H9 (cell line): ENCODE data around the gene RBM5. TPM values are rescaled to one million over a fixed set of nuclear protein-coding genes. Genes with fewer than 3 reads are reported as not detected.

ENCODE experiments used
- DNase-seq: peaks from one replicate; pipeline ENCODE4 v3.0.0-alpha.2; 2017
- H2AFZ ChIP-seq: one replicate; pipeline ENCODE4 v1.6.1; 2013; ENCODE audit warnings: mild to moderate bottlenecking, low read length, control low read depth, moderate library complexity
- H2AK5ac ChIP-seq: 2 replicates; pipeline ENCODE4 v1.6.1; 2013; ENCODE audit warnings: low read length, control low read depth, mixed read lengths; ENCODE audit not compliant: insufficient read length
- H2BK120ac ChIP-seq: one replicate; pipeline ENCODE4 v1.6.1; 2013; ENCODE audit warnings: low read depth, mild to moderate bottlenecking, low read length, control low read depth, inconsistent platforms; ENCODE audit not compliant: poor library complexity, severe bottlenecking
- H2BK12ac ChIP-seq: 2 replicates; pipeline ENCODE4 v1.6.1; 2013; ENCODE audit warnings: low read length, control low read depth, mixed read lengths, low read depth; ENCODE audit not compliant: insufficient read length
- H2BK15ac ChIP-seq: 2 replicates; pipeline ENCODE4 v1.6.1; 2013; ENCODE audit warnings: low read depth, low read length, control low read depth
- H2BK20ac ChIP-seq: one replicate; pipeline ENCODE4 v1.6.1; 2013; ENCODE audit warnings: low read depth, mild to moderate bottlenecking, low read length, control low read depth, inconsistent platforms; ENCODE audit not compliant: poor library complexity, severe bottlenecking
- H2BK5ac ChIP-seq: 2 replicates; pipeline ENCODE4 v1.6.1; 2013; ENCODE audit warnings: low read length, control low read depth, mixed read lengths; ENCODE audit not compliant: insufficient read length
- H3K14ac ChIP-seq: 2 replicates; pipeline ENCODE4 v1.6.1; 2013; ENCODE audit warnings: low read length, control low read depth; ENCODE audit not compliant: insufficient read depth
- H3K18ac ChIP-seq: 2 replicates; pipeline ENCODE4 v1.6.1; 2013; ENCODE audit warnings: low read depth, mild to moderate bottlenecking, mixed read lengths, low read length, control low read depth; ENCODE audit not compliant: insufficient read length
- H3K23ac ChIP-seq: 2 replicates; pipeline ENCODE4 v1.6.1; 2013; ENCODE audit warnings: low read length, control low read depth, mixed read lengths, low read depth; ENCODE audit not compliant: insufficient read length
- H3K23me2 ChIP-seq: 2 replicates; pipeline ENCODE4 v1.6.1; 2013; ENCODE audit warnings: low read depth, mild to moderate bottlenecking, mixed read lengths, low read length, control low read depth; ENCODE audit not compliant: insufficient read length, poor library complexity, severe bottlenecking
- H3K27ac ChIP-seq: 2 replicates; pipeline ENCODE4 v1.5.1; 2013; ENCODE audit warnings: low read length, control low read depth, mixed read lengths, low read depth; ENCODE audit not compliant: insufficient read length
- H3K27me3 ChIP-seq: 2 replicates; pipeline ENCODE4 v1.6.1; 2013; ENCODE audit warnings: low read length, control low read depth, inconsistent platforms; ENCODE audit not compliant: insufficient read depth
- H3K4ac ChIP-seq: 2 replicates; pipeline ENCODE4 v1.6.1; 2013; ENCODE audit warnings: low read depth, mild to moderate bottlenecking, control low read depth, inconsistent platforms, low read length, moderate library complexity
- H3K4me1 ChIP-seq: 2 replicates; pipeline ENCODE4 v1.6.1; 2013; ENCODE audit warnings: low read length, control low read depth, inconsistent platforms; ENCODE audit not compliant: insufficient read depth
- H3K4me2 ChIP-seq: 2 replicates; pipeline ENCODE4 v1.6.1; 2013; ENCODE audit warnings: low read length, control low read depth, mixed read lengths; ENCODE audit not compliant: insufficient read length, insufficient read depth
- H3K56ac ChIP-seq: 2 replicates; pipeline ENCODE4 v1.6.1; 2013; ENCODE audit warnings: low read depth, mild to moderate bottlenecking, mixed read lengths, low read length, control low read depth; ENCODE audit not compliant: insufficient read length
- H3K79me1 ChIP-seq: 2 replicates; pipeline ENCODE4 v1.6.1; 2013; ENCODE audit warnings: low read depth, mild to moderate bottlenecking, moderate library complexity, low read length, control low read depth, inconsistent platforms; ENCODE audit not compliant: insufficient read depth, poor library complexity, severe bottlenecking
- H3K79me2 ChIP-seq: 2 replicates; pipeline ENCODE4 v1.6.1; 2013; ENCODE audit warnings: low read length, control low read depth, inconsistent platforms; ENCODE audit not compliant: insufficient read depth
- H3K9ac ChIP-seq: 2 replicates; pipeline ENCODE4 v1.6.1; 2013; ENCODE audit warnings: low read length, control low read depth, mixed read lengths; ENCODE audit not compliant: insufficient read length; ENCODE audit errors: extremely low read depth
- H3K9me3 ChIP-seq: one replicate; pipeline ENCODE4 v1.6.1; 2013; ENCODE audit warnings: low read depth, low read length, inconsistent platforms; ENCODE audit not compliant: control insufficient read depth
- H3T11ph ChIP-seq: one replicate; pipeline ENCODE4 v1.6.1; 2013; ENCODE audit warnings: mild to moderate bottlenecking, low read length, control low read depth, inconsistent platforms
- H4K20me1 ChIP-seq: one replicate; pipeline ENCODE4 v1.6.1; 2013; ENCODE audit not compliant: control insufficient read depth, insufficient read length, insufficient read depth
- H4K5ac ChIP-seq: 2 replicates; pipeline ENCODE4 v1.6.1; 2013; ENCODE audit warnings: low read depth, mild to moderate bottlenecking, mixed read lengths, low read length, control low read depth; ENCODE audit not compliant: insufficient read length
- H4K8ac ChIP-seq: replicated peaks from 2 replicates; pipeline ENCODE4 v1.6.1; 2013; ENCODE audit warnings: low read length, control low read depth, mixed read lengths, low read depth; ENCODE audit not compliant: insufficient read length
- H4K91ac ChIP-seq: 2 replicates; pipeline ENCODE4 v1.6.1; 2013; ENCODE audit warnings: low read depth, mild to moderate bottlenecking, moderate library complexity, mixed read lengths, low read length, control low read depth; ENCODE audit not compliant: insufficient read length
- H3K27ac Mint-ChIP-seq, 3 experiments: 2 replicates in 2 of 3; 3 replicates in 1 of 3; pipeline ENCODE4 v1.8.0; 2020 to 2021; ENCODE audit warnings: mixed read lengths in 3 of 3, mild to moderate bottlenecking in 1 of 3, moderate library complexity in 1 of 3
- H3K27me3 Mint-ChIP-seq: 2 replicates; pipeline ENCODE4 v1.8.0; 2021; ENCODE audit warnings: low read depth, mild to moderate bottlenecking, moderate library complexity, mixed read lengths
- H3K36me3 Mint-ChIP-seq, 3 experiments: 2 replicates in 2 of 3; 3 replicates in 1 of 3; pipeline ENCODE4 v1.8.0; 2020 to 2021; ENCODE audit warnings: low read depth in 3 of 3, mixed read lengths in 3 of 3; ENCODE audit not compliant: insufficient read depth in 1 of 3
- H3K4me1 Mint-ChIP-seq, 2 experiments: 2 replicates each; pipeline ENCODE4 v1.8.0; 2020; ENCODE audit warnings: mixed read lengths in 2 of 2
- H3K4me3 Mint-ChIP-seq, 2 experiments: 2 replicates in 1 of 2; 3 replicates in 1 of 2; pipeline ENCODE4 v1.8.0; 2020 to 2021; ENCODE audit warnings: mild to moderate bottlenecking in 2 of 2, mixed read lengths in 2 of 2, moderate library complexity in 1 of 2
- H3K9me3 Mint-ChIP-seq, 2 experiments: 2 replicates in 1 of 2; 3 replicates in 1 of 2; pipeline ENCODE4 v1.8.0; 2020; ENCODE audit warnings: mild to moderate bottlenecking in 2 of 2, mixed read lengths in 2 of 2, moderate library complexity in 1 of 2
- WGBS: extraction: QIAGEN DNeasy Blood & Tissue Kit; methylation state at CpG from one replicate; pipeline ENCODE4 v1.1.7; 2013; ENCODE audit warnings: missing lambda C conversion rate, low lambda C conversion rate, mixed read lengths; ENCODE audit not compliant: insufficient read length; ENCODE audit errors: extremely low coverage; 5-methylcytosine and 5-hydroxymethylcytosine counted together
- total RNA-seq: library from RNA; stranded (reverse); gene quantifications from 2 replicates; pipeline ENCODE4 v1.2.1, GENCODE V29; 2021
- TF ChIP-seq, protein P1 (sequence below): fragments of 200-600 bp; sonication (generic); conservative IDR thresholded peaks from 3 replicates; pipeline ENCODE4 v1.8.0; 2021; ENCODE audit warnings: antibody characterized with exemption, mild to moderate bottlenecking

RBM5 gene
- total RNA-seq, 1 experiment from 2014 or later: 123 TPM

DNA sequence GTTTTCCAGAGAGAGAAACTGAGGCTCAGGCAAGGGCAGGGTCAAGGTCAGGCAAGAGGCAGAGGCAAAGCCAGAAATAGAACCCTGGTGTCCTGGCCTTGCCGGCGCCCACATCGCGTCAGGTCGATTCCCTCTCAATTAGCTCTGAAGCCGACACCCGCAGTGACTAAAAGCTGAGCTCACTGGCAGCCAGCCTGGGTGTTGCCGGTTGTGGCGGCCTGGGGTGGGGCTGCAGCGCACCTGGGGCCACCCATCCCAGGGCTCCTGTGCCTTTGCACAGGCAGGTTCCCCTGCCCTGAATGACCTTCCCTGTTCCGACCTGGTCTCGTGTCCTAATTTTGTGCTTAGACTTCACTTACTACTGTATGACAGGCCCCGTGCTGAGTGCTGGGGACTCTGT lies 72.6 kb downstream of the RBM5 start:
- Histone ChIP-seq H2BK12ac (no peak overlapping the region), H3K9ac (no peak overlapping the region), H3K23me2 (peaks cover 8% of the 10 kb centered on the region), H2BK20ac (no peak overlapping the region), H4K8ac (no peak overlapping the region), H3T11ph (no peak overlapping the region), H3K14ac (no peak overlapping the region), H3K4ac (no peak overlapping the region), H2BK120ac (no peak overlapping the region), H3K23ac (no peak overlapping the region), H3K79me1 (peaks cover 2% of the 10 kb centered on the region), H3K9me3 (no peaks in the 10 kb centered on the region), H2AK5ac (no peak overlapping the region), H4K20me1 (no peaks in the 10 kb centered on the region), H3K79me2 (no peaks in the 10 kb centered on the region), H3K4me1 (peaks cover 6% of the 10 kb centered on the region), H2BK5ac (no peak overlapping the region), H4K91ac (no peak overlapping the region), H3K18ac (no peak overlapping the region), H2BK15ac (no peak overlapping the region), H2AFZ (no peak overlapping the region), H3K27me3 (no peaks in the 10 kb centered on the region), H3K56ac (no peak overlapping the region), H4K5ac (no peak overlapping the region), H3K4me2 (no peak overlapping the region), H3K27ac (no peak overlapping the region)
- DNase-seq: no peak
- peaks cover 16 to 41% (median 29%) of the 10 kb centered on the region in 3 experiments; a peak in 6 of 7 replicates for H3K36me3 Mint-ChIP-seq
- H3K4me3 Mint-ChIP-seq: no peak overlapping the region
- peaks cover 38 to 53% of the 10 kb centered on the region in 2 experiments for H3K4me1 Mint-ChIP-seq
- H3K9me3 Mint-ChIP-seq: no peaks in the 10 kb centered on the region
- H3K27ac Mint-ChIP-seq: no peak overlapping the region
- TF ChIP-seq, protein P1, sequence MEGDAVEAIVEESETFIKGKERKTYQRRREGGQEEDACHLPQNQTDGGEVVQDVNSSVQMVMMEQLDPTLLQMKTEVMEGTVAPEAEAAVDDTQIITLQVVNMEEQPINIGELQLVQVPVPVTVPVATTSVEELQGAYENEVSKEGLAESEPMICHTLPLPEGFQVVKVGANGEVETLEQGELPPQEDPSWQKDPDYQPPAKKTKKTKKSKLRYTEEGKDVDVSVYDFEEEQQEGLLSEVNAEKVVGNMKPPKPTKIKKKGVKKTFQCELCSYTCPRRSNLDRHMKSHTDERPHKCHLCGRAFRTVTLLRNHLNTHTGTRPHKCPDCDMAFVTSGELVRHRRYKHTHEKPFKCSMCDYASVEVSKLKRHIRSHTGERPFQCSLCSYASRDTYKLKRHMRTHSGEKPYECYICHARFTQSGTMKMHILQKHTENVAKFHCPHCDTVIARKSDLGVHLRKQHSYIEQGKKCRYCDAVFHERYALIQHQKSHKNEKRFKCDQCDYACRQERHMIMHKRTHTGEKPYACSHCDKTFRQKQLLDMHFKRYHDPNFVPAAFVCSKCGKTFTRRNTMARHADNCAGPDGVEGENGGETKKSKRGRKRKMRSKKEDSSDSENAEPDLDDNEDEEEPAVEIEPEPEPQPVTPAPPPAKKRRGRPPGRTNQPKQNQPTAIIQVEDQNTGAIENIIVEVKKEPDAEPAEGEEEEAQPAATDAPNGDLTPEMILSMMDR: no peak
- peaks cover under 1% of the 10 kb centered on the region; the same call in 1 of the 2 replicates for H3K27me3 Mint-ChIP-seq
- no CpG with 5 or more reads among the region's 13 CpGs for WGBS
